DND-41 (cell line): ENCODE results near the gene RALGPS1.

ENCODE experiments used
- ATAC-seq: fragments of 200-7000 bp; cut with Tn5 transposase; 3 replicates; pipeline ENCODE4 v1.9.1; 2021; ENCODE audit warnings: low read depth; ENCODE audit not compliant: insufficient read depth
- DNase-seq: peaks from one replicate; pipeline ENCODE4 v3.0.0-alpha.2; 2020
- H2AFZ ChIP-seq: 2 replicates; pipeline ENCODE4 v1.6.0; 2012; ENCODE audit warnings: low read depth, low read length
- H3K27ac ChIP-seq: 2 replicates; pipeline ENCODE4 v1.5.1; 2012; ENCODE audit warnings: low read length, inconsistent platforms
- H3K27me3 ChIP-seq: fragments of 200-600 bp; sonication (generic); 2 replicates; pipeline ENCODE4 v1.6.0; 2012; ENCODE audit warnings: low read length, mild to moderate bottlenecking, inconsistent platforms; ENCODE audit not compliant: insufficient read depth, poor library complexity
- H3K36me3 ChIP-seq: 2 replicates; pipeline ENCODE4 v1.5.1; 2012; ENCODE audit warnings: low read length, inconsistent platforms; ENCODE audit not compliant: insufficient read depth
- H3K4me1 ChIP-seq: 2 replicates; pipeline ENCODE4 v1.5.1; 2012; ENCODE audit warnings: mild to moderate bottlenecking, low read length; ENCODE audit not compliant: insufficient read depth
- H3K4me2 ChIP-seq: 2 replicates; pipeline ENCODE4 v1.6.0; 2012; ENCODE audit warnings: mild to moderate bottlenecking, moderate library complexity, low read length, inconsistent platforms; ENCODE audit not compliant: insufficient read depth
- H3K4me3 ChIP-seq, 2 experiments: fragments of 200-600 bp in 1 of 2; shearing (Covaris generic) in 1 of 2; 2 replicates each; pipeline ENCODE4 v1.5.1; 2012 to 2016; ENCODE audit warnings: inconsistent platforms in 2 of 2, low read length in 2 of 2, mild to moderate bottlenecking in 2 of 2, low read depth in 1 of 2, moderate library complexity in 1 of 2
- H3K79me2 ChIP-seq: 2 replicates; pipeline ENCODE4 v1.6.0; 2012; ENCODE audit warnings: low read length, inconsistent platforms; ENCODE audit not compliant: insufficient read depth
- H3K9ac ChIP-seq: 2 replicates; pipeline ENCODE4 v1.6.0; 2012; ENCODE audit warnings: low read depth, mild to moderate bottlenecking, inconsistent platforms, low read length, moderate library complexity
- H3K9me3 ChIP-seq: 2 replicates; pipeline ENCODE4 v1.5.1; 2012; ENCODE audit warnings: low read length, moderate library complexity, mild to moderate bottlenecking, inconsistent platforms; ENCODE audit not compliant: insufficient read depth, severe bottlenecking
- H4K20me1 ChIP-seq: 2 replicates; pipeline ENCODE4 v1.6.0; 2012; ENCODE audit warnings: low read length; ENCODE audit not compliant: insufficient read depth
- CTCF ChIP-seq: IDR thresholded peaks from 2 replicates; pipeline ENCODE4 v1.5.1; 2012; ENCODE audit warnings: borderline replicate concordance, low read length, moderate library complexity, mild to moderate bottlenecking; ENCODE audit not compliant: poor library complexity, severe bottlenecking; ENCODE audit errors: extremely low read depth
- EZH2 ChIP-seq: IDR thresholded peaks from 3 replicates; pipeline ENCODE4 v1.6.1; 2012; ENCODE audit warnings: borderline replicate concordance, low read depth, mild to moderate bottlenecking, moderate library complexity, low read length, inconsistent platforms; ENCODE audit not compliant: severe bottlenecking

RALGPS1 gene

GRCh38 chr9:127066851-127067136 lies 152.2 kb downstream of the RALGPS1 start:
- H3K27ac ChIP-seq: no peak overlapping the region
- TF ChIP-seq EZH2 (no peak), CTCF (no peak)
- H3K9ac ChIP-seq: no peak overlapping the region
- H3K4me3 ChIP-seq: no peak overlapping the region
- peaks cover 5% of the 10 kb centered on the region for H3K27me3 ChIP-seq
- ATAC-seq (no peak), DNase-seq (no peak)
- H3K79me2 ChIP-seq: no peaks in the 10 kb centered on the region
- no peaks in the 10 kb centered on the region for H3K36me3 ChIP-seq
- H2AFZ ChIP-seq: no peak overlapping the region
- H4K20me1 ChIP-seq: no peaks in the 10 kb centered on the region
- H3K4me1 ChIP-seq: no peaks in the 10 kb centered on the region
- H3K4me2 ChIP-seq: no peak overlapping the region
- no peaks in the 10 kb centered on the region for H3K9me3 ChIP-seq

- no peaks in the 10 kb centered on the region for H3K4me1 ChIP-seq
- H3K4me2 ChIP-seq: no peak overlapping the region
- no peak overlapping the region for H3K4me3 ChIP-seq
- H4K20me1 ChIP-seq: no peaks in the 10 kb centered on the region
- no peaks in the 10 kb centered on the region for H3K9me3 ChIP-seq
- TF ChIP-seq CTCF (no peak), EZH2 (no peak)
- DNase-seq (no peak), ATAC-seq (no peak)
- peaks cover 5% of the 10 kb centered on the region for H3K27me3 ChIP-seq
- H3K27ac ChIP-seq: no peak overlapping the region
- no peaks in the 10 kb centered on the region for H3K36me3 ChIP-seq
- H3K9ac ChIP-seq: no peak overlapping the region
- no peaks in the 10 kb centered on the region for H3K79me2 ChIP-seq
- no peak overlapping the region for H2AFZ ChIP-seq
These were observed 153.1 kb downstream of the RALGPS1 start for GRCh38 chr9:127067603-127068220.

GRCh38 chr9:127074561-127075548 lies 160.3 kb downstream of the RALGPS1 start:
- no peak overlapping the region for H3K4me2 ChIP-seq
- DNase-seq (no peak), ATAC-seq (no peak)

More at GRCh38 chr9:127074561-127075548, 160.3 kb downstream of the RALGPS1 start:
- peaks cover 16% of the 10 kb centered on the region for H3K27me3 ChIP-seq
- H3K27ac ChIP-seq: no peak overlapping the region
- no peak overlapping the region for H3K9ac ChIP-seq
- H3K36me3 ChIP-seq: no peaks in the 10 kb centered on the region
- H3K79me2 ChIP-seq: no peaks in the 10 kb centered on the region
- H3K4me3 ChIP-seq: no peak overlapping the region
- no peaks in the 10 kb centered on the region for H3K4me1 ChIP-seq
- H3K9me3 ChIP-seq: no peaks in the 10 kb centered on the region
- H4K20me1 ChIP-seq: no peaks in the 10 kb centered on the region
- TF ChIP-seq EZH2 (no peak), CTCF (no peak)
- H2AFZ ChIP-seq: no peak overlapping the region
